HFFc6 (cell line): ENCODE measurements around the gene AFF2. TPM values are rescaled to one million over a fixed set of nuclear protein-coding genes. Genes with fewer than 3 reads are reported as not detected.

Experiments used
- DNase-seq: peaks from one replicate; pipeline ENCODE4 v3.0.0-alpha.2; 2018
- H3K27ac Mint-ChIP-seq: 2 replicates; pipeline ENCODE4 v1.8.0; 2020; ENCODE audit warnings: mild to moderate bottlenecking, mixed read lengths
- H3K27me3 Mint-ChIP-seq: 2 replicates; pipeline ENCODE4 v1.8.0; 2021; ENCODE audit warnings: mild to moderate bottlenecking, moderate library complexity, mixed read lengths; ENCODE audit not compliant: insufficient read depth
- H3K36me3 Mint-ChIP-seq: 2 replicates; pipeline ENCODE4 v1.8.0; 2021; ENCODE audit warnings: low read depth, mixed read lengths
- H3K4me1 Mint-ChIP-seq: 2 replicates; pipeline ENCODE4 v1.8.0; 2020; ENCODE audit warnings: low read depth, mixed read lengths
- H3K4me3 Mint-ChIP-seq: 2 replicates; pipeline ENCODE4 v1.8.0; 2020; ENCODE audit warnings: mild to moderate bottlenecking, moderate library complexity, mixed read lengths
- H3K9me3 Mint-ChIP-seq: 2 replicates; pipeline ENCODE4 v1.8.0; 2020; ENCODE audit warnings: mild to moderate bottlenecking, mixed read lengths
- CTCF ChIP-seq: fragments of 200-600 bp; sonication (generic); IDR thresholded peaks from 2 replicates; pipeline ENCODE4 v1.5.0; 2021; ENCODE audit warnings: antibody characterized with exemption, mild to moderate bottlenecking
- total RNA-seq, 6 experiments: library from RNA; stranded (reverse); fragmentation: NEBNext Ultra II Directional; extraction: Animal tissue kit (Norgen Biotek cat#: 25700); gene quantifications; 2 replicates in 1 of 6; 3 replicates in 5 of 6; pipeline ENCODE4 v1.2.3, GENCODE V29; 2021

The AFF2 gene
- total RNA-seq, 6 experiments from 2014 or later = not detected

GRCh38 chrX:148956352-148956751, 455.9 kb downstream of the AFF2 start:
- no peak for TF ChIP-seq CTCF
- DNase-seq = no peak
- no peaks in the 10 kb centered on the region for H3K4me1 Mint-ChIP-seq
- no peaks in the 10 kb centered on the region; the same call in 1 of the 2 replicates for H3K27me3 Mint-ChIP-seq
- peaks cover 8% of the 10 kb centered on the region; the same call in 1 of the 2 replicates for H3K9me3 Mint-ChIP-seq
- no peaks in the 10 kb centered on the region; the same call in 1 of the 2 replicates for H3K36me3 Mint-ChIP-seq
- H3K4me3 Mint-ChIP-seq = no peak overlapping the region
- no peak overlapping the region for H3K27ac Mint-ChIP-seq

- no peaks in the 10 kb centered on the region; the same call in 1 of the 2 replicates for H3K27me3 Mint-ChIP-seq
- no peak for TF ChIP-seq CTCF
- H3K4me3 Mint-ChIP-seq = no peak overlapping the region
- no peaks in the 10 kb centered on the region; the same call in 1 of the 2 replicates for H3K36me3 Mint-ChIP-seq
- H3K4me1 Mint-ChIP-seq = no peaks in the 10 kb centered on the region
- peaks cover 8% of the 10 kb centered on the region; the same call in 1 of the 2 replicates for H3K9me3 Mint-ChIP-seq
- no peak overlapping the region for H3K27ac Mint-ChIP-seq
- no peak for DNase-seq
Observed at GRCh38 chrX:148958901-148959300, 458.5 kb downstream of the AFF2 start.

GRCh38 chrX:148960060-148960459, 459.6 kb downstream of the AFF2 start:
- Mint-ChIP-seq H3K9me3 (peaks cover 8% of the 10 kb centered on the region; the same call in 1 of the 2 replicates), H3K27ac (no peak overlapping the region), H3K4me1 (no peaks in the 10 kb centered on the region), H3K36me3 (no peaks in the 10 kb centered on the region; the same call in 1 of the 2 replicates), H3K27me3 (no peaks in the 10 kb centered on the region; the same call in 1 of the 2 replicates), H3K4me3 (no peak overlapping the region)
- no peak for DNase-seq
- TF ChIP-seq CTCF = no peak

- Mint-ChIP-seq H3K9me3 (peaks cover 6% of the 10 kb centered on the region; the same call in 1 of the 2 replicates), H3K27ac (no peak overlapping the region), H3K27me3 (no peaks in the 10 kb centered on the region; the same call in 1 of the 2 replicates), H3K4me1 (no peaks in the 10 kb centered on the region), H3K36me3 (no peaks in the 10 kb centered on the region), H3K4me3 (no peak overlapping the region)
- no peak for DNase-seq
- no peak for TF ChIP-seq CTCF
Observed at GRCh38 chrX:148961985-148962384, 461.6 kb downstream of the AFF2 start.

- H3K36me3 Mint-ChIP-seq = no peaks in the 10 kb centered on the region
Observed at GRCh38 chrX:148976571-148977400, 476.4 kb downstream of the AFF2 start.

More at GRCh38 chrX:148976571-148977400, 476.4 kb downstream of the AFF2 start:
- Mint-ChIP-seq H3K9me3 (peaks cover 4% of the 10 kb centered on the region), H3K27me3 (no peaks in the 10 kb centered on the region), H3K4me1 (no peaks in the 10 kb centered on the region), H3K4me3 (no peak overlapping the region), H3K27ac (no peak overlapping the region)
- TF ChIP-seq CTCF = no peak
- no peak for DNase-seq
